Fibroblast of skin of left quadriceps (primary cell): ENCODE measurements around the gene BPIFB3.

Experiments used
- DNase-seq, 2 experiments: peaks; one replicate each; pipeline ENCODE4 v3.0.0-alpha.2; 2013; ENCODE audit warnings: low read depth in 2 of 2

The BPIFB3 gene

DNA sequence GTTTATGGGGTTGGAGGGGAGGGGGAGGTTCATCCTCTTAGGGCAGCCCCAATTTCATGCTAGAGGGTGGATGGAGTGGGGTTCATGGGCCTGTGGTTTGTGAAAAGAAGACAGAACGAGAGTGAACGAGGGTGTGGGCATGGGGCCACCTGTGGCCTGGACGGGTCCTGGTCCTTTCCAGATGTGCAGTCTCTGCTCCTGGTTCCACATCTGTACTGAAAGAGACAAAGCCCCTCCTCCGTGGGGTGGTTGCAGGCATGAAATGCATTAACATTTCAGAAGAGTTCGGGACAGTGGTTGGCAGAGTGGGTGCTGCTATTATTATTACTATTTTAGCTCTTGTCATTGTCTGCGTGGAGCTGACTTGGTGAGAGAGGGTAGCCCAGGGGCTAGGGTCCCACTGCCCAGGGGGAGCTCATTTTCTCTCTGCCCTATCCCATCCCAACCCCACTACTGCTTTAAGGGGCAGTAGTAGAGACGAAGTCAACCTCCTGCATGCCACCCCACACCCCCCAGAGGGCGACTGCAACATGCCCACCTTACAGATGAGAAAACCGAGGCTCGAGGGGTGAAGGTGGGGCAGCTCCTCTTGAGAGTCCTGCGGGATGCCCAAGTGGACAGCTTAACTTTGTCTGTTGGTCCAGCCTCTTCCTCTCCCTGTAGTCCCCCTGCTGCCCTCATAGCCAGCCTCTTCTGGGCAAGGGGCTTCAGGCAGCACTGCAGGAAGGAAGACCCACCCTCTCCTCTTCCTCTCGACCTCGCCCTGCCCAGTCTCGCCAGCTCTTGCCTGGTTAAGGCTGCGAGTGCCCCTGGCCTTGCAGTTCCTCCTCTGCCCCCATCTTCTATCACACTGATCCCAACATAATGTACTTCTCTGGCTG is 37.8 kb upstream of the BPIFB3 start:
- no peak for DNase-seq

DNA sequence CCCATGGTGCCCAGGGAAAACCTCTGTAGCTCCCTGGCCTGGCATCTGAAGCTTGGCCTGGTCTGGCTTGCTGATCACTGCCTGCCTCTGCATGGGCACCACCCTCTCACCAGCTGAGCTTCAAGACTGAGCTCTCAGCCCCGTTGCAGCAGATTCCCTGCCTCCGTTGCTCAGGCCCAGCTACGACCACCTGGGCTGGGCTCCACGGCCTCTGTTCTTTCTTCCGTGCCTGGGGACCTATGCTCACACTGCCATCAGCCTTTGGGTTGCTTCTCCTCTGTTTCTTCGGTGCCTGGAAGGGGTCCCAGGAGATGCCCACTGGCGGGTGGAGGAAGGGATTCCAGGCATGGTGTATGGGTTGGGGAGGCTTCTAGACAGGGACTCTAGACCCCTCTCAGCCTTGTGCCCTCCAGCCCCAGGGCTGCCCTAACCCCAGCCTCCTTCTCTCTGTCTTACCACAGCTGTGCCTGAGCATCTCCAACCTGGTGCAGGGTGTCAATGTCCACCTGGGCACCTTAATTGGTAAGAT is 37.1 kb upstream of the BPIFB3 start:
- no peak for DNase-seq

DNA sequence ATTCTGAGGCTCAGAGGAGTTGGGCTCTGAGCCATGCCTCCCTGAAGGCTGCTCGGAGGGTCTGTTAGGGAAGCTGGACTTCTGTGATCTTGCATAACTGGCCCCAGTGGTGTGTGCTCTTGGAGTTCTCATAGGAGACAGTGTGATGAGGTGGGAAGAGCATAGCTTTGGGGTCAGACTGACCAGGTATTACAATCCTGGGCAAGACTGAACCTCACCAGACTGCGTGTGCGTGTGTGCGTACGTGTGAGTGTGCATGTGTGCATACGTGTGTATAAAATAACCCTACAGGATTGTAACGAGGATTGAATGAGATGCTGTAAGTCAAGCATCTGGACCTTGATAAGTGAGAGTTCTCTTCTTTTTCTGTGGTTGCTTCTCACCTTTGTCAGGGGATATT is 36.2 kb upstream of the BPIFB3 start:
- DNase-seq: no peak

DNA sequence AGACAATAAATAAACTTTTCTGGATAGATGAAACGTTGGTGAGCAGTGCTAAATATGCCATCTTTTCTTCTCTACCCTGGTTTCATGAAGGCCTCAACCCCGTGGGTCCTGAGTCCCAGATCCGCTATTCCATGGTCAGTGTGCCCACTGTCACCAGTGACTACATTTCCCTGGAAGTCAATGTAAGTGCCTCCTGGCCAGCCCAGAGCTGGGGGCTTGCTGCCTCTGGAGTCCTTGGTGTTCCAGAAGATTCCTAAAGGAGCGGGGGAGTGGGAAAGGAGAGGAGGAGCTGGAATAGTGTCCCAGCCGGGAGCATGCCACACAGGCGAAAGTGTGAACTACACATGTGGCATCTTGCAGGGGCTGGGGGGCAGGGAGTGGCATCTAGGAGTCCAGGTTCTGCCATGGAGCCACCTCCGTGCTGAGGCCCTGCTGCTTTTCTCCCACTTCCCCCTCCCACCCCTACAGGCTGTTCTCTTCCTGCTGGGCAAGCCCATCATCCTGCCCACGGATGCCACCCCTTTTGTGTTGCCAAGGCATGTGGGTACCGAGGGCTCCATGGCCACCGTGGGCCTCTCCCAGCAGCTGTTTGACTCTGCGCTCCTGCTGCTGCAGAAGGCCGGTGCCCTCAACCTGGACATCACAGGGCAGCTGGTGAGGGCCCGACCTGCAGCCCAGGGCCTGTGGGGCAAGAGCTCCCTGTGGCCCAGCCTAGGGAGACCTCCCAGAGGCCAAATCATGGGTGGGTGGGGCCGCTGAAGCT is 35.4 kb upstream of the BPIFB3 start:
- DNase-seq: no peak

DNA sequence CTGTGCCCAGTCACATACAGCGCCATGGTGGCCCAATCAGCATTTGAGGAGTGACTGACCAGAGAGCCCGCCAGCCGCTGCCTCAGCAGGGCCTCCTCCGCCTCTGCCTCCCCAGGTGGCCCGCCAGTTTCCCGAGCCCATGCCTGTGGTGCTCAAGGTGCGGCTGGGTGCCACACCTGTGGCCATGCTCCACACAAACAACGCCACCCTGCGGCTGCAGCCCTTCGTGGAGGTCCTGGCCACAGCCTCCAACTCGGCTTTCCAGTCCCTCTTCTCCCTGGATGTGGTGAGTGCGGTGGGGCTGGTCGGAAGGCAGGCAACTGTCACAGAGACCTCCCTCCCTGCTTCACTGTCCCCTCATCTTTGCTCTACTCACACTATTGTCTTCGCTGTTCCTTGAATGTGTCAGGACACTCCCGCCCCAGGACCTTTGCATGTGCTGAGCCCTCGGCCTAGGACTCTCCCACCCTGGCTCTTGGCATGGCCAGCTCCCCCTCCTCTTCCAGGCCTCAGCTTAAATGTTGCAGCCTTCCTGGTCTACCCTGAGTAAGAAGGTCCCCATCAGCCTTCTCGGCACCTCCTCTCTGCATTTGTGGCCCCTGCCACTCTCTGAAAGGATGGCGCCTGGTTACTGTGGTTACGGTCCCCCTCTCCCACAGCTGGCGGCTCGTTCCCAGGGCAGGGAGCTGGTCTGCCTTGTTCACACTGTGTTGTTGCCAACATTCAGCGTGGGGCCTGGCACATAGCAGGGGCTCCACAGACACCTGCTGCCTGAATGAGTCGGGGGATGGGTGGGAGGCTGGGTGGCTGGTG is 34.0 kb upstream of the BPIFB3 start:
- DNase-seq: no peak

DNA sequence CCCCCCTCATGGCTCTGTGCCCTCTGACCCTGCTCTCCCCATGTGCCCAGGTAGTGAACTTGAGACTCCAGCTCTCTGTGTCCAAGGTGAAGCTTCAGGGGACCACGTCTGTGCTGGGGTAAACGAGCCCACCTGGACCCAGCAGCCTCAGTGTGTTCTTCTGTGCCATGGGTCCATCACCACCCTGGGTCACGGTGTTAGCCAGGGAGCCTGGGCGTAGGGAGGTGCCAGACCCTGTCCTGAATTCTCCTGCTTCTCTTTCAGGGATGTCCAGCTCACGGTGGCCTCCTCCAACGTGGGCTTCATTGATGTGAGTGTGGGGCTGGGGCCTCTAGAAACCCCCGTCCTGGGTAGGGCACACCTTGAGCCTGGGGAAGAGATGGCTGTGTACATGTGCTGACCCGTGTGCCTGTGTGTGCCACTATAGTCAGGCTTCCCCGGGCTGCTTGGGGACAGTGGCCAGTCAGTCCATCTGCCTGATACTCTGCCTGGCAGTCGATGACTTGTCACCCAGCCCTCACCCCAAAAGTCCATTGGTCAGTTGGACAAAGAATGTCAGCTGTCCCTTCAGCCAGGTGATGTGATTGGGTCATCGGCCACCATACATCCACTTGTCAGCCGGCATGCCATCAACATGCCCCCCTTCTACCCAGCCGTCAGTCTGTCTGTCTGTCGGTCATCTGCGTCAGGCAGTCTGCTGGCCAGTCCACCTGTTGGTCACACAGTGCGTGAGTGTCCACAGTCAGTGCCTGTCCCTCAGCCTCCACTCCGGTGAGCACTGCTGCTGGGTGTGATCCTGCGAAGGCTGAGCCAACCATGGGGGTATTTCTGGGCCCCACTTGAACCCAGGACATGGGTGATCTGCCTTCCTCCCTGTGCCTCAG is 33.2 kb upstream of the BPIFB3 start:
- DNase-seq: no peak

DNA sequence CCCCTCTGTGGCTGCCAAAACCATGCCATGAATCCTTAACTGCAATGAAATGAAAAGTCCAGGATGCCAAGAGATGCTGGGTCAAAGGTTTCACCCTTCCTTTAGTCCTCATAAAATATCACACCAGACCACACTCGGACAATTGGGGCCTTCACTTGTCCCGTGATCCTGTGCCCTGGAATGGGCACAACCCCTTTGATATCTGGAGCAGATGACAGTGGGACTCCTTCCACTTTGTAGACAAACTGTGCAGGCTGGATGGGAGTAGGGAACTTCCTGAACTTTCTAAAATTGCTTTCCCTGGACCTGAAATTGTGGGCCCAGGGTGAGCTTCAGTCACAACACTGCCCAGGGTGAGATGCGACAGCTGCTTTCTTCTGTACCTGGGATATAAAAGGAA is 31.8 kb upstream of the BPIFB3 start:
- DNase-seq: no peak

DNA sequence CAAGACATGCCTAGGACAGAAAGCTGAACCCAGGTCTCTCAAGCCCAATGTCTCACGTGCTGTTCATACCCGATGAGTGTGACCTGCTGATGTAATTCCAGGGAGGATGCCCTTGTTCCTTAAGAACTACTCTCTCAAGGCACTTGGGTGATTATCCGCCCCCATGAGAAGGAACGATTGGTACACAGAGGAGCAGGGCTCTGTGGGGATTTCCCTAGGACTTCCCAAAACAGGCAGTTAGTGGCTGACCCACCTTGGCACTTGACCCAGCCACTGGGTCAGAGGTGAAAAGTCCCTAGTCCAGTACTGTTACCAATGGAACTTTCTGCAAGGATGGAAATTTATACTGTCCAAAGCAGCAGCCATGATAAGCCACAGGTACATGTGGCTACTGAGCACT is 31.4 kb upstream of the BPIFB3 start:
- no peak for DNase-seq

DNA sequence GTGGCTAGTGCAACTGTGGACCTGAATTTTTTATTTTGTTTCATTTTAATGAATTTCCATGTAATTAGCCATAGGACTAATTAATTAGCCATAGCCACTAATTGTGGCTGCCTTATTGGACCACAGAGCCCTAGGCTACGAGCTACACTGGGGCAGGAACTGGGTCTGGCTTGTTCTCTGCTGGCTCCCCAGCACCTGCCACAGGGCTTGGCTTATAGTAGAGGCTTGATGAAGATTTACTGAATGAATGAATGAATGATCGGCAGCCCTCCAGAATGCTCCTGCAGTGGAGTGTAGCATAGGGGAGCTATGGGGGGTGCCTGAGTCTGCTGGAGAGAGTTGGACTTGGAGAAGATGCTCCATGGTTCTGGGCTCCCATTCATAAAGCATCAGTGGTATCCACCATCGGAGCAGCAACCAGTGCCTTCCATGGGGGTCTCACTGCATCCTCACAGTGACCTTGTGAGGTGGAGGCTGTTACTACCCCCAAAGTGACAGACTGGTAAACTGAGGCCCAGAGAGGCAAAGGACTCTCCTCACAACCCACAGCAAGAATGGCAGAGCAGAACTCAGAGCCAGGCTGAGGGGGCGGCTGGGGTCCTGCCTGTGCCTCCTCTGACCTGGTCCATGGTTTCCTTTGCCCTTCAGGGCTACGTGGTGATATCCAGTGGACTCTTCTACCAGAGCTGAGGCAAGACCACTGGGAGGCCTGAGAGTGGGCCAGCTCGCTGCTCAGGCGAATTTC is 30.8 kb upstream of the BPIFB3 start:
- no peak for DNase-seq

DNA sequence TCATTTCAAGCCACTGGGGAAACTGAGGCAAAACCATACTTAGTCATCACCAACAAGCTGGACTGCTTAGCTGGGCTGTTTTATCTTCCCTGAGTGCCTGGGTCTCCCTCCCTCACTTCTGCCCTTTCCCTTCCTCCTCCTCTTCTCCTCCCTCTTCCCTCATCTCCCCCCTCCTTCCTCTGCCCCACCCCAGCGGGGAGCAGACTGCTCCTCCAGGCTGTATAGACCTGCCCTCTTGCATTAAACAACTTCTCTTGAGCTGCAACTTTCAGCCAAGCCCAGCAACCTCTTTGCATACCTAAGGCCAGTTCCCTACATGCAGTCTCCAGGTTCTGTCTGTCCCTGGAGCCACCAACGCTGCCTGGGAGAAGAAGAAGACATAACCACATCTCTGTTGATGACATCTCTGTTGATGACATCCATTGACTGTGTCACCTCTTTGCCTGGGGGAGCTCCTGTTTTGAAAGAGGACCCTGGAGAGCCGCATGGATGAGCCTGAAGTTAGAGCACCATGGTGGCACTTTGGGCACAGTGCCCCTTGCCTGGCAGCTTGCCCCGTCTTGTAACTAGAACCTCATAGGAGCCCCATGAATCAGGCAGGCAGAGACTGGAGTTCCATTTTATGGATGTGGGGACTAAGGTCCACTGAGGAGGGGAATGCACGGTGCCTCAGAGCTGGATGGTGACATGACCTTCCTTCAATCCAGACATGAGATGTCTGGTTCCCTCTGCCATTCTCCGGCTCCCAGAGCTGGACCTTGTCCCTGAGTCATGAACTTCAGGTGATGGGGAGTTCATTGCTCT is 30.1 kb upstream of the BPIFB3 start:
- no peak for DNase-seq

DNA sequence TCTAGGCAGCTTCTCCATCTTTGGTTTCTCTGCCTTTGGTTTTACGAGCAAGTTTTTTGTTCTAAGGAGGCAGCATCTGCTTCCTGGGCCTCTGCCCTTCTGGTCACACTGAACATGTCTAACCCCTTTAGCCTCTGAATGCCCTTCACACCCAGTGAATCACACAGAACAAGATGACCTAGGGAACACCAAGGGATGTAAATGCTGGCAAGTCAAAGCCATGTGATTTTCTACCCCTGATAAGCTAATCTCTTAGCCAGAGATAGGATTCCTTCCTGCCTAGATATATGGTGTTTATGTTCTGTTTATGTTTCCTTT is 29.5 kb upstream of the BPIFB3 start:
- DNase-seq: no peak

DNA sequence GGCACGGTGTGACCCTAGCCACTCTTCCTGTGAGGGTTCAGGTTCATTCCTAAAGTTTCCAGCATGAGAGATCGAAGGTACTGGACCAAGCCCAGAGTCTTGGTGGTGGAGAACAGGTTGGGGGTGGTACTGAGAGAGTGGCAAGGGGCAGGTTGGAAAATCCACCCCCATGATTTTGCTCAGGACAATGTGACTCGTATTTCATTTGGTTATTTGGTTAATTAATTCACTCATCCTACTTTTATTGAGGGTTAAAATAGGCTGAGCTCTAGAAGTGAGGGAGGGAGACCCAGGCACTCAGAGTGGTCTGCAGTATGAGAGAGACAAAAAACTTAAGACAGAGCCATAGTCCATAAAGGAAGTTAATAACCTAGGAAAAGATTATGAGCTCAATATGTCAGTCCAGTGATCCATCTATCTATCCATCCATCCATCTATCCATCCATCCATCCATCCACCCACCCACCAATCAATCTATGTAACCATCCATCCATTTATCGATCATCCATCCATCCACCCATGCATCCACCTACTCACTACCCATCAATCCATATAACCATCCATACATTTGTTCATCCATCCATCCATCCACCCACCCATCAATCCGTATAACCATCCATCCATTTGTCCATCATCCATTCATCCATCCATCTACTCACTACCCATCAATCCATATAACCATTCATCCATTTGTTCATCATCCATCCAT is 28.9 kb upstream of the BPIFB3 start:
- no peak for DNase-seq

DNA sequence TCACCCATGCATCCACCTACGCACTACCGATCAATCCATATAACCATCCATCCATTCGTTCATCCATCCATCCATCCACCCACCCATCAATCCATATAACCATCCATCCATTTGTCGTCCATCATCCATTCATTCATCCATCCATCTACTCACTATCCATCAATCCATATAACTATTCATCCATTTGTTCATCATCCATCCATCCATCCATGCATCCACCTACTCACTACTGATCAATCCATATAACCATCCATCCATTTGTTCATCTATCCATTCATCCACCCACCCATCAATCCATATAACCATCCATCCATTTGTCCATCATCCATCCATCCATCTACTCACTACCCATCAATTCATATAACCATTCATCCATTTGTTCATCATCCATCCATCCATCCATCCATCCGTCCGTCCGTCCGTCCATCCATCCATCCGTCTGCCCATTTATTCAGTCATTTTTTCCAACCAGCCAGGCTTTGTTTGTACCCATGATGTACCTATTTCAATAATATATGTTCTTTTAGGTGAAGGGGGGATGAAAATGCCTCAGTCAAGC is 28.3 kb upstream of the BPIFB3 start:
- no peak for DNase-seq

DNA sequence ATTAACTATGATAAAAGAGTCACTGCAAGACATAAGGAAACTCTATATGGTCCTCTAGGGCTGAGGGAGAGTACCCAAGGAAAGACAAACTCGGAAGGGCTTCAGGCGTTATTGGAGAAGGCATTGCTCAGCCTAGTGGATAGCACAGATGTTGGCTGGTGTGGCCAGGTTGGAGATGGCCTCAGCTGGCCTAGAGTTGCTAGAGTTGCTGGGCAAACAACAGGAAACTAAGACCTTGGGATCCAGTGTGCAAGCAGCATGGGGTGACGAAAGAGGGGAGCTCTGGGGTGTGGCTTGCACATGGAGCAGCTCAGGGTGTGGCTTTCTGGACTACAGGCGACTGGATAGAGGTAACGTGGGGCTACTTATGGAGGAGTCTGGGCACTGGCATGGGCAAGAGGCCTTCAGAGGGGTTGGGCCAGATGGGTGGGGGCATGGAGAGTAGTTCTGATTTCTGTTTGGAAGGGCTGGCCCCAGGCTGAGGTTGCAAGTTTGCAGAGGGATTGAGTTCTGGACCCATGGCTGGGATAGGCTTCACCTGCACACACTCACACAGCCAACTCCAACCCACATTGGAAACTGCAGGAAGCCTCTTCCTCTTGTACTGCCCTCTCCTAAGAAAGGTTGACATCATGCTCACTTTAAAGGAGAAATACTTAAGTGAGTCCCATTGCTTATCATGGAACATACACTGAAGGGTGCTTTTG is 27.5 kb upstream of the BPIFB3 start:
- no peak for DNase-seq

DNA sequence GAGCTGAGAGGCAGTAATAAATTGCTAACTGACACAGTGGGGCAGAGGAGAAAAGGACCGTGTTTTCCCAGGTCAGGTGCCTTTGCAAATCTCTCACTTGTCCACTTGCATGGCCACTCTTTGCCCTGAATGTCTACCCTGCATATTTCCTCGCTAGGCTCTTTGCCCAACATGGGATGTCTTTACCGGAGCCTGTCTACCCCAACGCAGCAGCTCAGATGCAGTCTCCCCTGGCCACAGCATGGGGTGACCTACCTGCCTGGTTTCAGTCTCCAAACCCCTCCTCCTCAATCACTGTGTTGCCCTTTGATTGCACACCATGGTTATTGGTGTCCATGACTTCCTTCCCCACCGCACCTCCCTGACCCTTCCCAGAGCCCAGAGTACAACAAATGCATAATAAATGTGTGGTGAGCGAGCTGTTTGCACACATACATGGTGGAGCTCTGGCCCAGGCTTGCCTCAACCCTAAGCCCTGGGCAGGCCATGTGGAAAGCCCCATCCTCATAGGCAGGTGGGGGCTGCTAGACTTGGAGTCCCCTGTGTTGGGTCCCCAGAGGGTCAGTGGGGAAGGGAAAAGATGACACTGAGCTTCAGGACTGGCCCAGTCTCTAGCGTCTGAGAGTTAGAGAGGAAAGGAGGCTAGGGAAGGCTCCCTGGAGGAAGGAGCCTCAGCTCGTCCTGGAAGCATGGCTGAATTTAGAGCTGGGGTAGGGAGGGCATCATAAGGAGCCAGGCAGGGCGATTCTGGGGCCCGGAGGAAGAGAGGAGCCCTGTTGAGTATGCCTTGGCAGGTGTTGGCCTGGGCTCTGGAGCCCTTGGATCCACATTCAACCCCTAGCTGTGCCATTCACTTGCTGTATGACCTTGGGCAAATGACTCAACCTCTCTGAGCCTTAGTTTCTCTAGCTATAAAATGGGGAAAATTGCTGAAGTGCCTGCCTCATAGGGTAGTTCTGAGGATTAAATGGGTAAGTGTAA is 26.6 kb upstream of the BPIFB3 start:
- no peak for DNase-seq

DNA sequence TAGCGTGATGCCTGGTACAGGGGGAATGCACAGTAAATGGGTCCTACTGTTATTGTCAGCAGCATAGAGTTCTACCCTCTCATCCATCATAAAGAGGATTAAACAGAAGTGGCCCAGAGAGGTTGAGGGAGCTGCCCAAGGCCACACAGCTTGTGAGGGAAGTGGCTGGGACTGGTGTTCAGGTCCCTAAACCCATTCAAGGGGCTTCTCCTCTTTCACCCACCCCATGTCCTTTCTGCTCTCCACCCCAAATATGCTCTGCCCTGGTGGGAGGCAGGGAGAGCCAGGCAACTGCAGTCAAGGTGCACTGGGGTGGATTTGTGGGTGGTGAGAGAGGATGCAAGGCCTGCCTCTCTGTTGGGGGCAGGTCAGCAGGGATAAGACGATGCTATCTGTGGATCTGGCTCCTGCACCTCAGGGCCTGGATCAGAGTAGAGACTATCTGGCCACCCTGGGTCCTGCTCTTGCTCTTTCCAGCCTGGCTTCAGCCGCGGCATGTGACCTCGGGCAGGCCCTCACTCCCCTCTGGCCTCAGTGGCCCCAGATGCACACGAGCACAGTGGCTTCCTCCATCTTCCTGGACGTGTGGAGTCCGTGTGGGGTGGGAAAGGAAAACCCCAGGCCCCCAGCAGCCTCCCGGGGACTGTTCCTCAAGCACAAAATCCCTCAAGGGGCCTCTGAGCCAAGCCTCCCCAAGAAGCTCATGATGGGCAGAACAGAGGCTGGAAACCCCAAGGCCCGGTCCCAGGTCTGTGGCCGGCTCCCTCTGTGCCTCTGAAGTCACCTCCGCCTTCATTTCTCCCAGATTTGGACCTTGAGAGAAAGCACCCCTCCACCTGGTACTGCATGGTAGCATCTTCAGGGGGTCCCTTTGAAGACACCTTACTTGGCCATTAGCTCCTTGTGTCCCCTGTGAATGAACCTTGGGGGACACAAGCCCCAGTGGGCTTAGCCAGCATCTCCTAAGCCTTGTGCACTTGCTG is 25.6 kb upstream of the BPIFB3 start:
- no peak for DNase-seq
